ENCODE data around the gene MYMX.

Gene MYMX

DNA sequence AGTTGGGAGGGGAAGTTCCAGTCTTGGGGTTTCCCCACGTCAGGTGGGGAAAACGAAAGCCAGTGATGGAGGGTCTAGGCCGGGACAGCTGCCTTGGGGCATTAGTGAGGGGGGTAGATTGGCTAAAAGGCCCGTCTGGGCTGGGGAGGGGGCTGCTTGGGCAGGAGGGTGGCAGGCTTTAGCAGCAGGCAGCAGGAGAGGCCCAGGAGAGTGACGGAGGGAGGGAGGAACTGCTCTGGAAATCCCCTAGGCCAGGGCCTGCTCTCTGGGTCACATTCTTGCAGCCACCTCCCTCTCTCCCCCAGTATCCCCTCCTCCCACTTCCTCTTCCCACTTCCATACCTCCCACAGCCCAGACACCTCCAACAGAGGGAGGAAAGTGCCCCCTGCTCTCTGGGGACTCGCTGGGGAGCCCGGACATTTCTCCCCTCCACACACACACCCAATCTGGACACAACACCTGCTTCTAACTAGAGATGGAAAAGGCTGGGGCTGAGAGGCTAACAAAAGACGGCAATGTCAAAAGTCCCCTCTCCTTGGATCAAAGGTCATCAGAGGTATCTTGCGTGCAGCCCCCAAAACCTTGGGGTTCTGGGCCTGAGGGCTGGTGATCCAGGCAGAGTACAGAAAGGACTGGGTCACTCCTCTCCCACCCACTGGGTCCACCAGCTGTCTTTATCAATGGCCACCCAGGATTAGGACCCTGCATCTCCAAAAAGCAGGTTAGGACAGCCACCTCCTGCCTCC is 46.8 kb downstream of the MYMX start:
- H3K36me3 ChIP-seq (ENCODE audit: control insufficient read depth in 4 of 4, insufficient read depth in 4 of 4, low read length in 3 of 4): peaks cover 8 to 46% (median 30%) of the 10 kb centered on the region in 4 experiments
- H3K9me3 ChIP-seq (ENCODE audit: control extremely low read depth in 1 of 5, control insufficient read depth in 4 of 5, insufficient read depth in 2 of 5, low read depth in 1 of 5, low read length in 4 of 5): no peaks in the 10 kb centered on the region
- H3K27me3 ChIP-seq (replicated peaks in 2 of 5; ENCODE audit: control insufficient read depth in 4 of 5, insufficient read depth in 5 of 5, low read length in 4 of 5): peaks cover 0 to 3% (median 0%) of the 10 kb centered on the region in 5 experiments
- H3K27ac ChIP-seq (ENCODE audit: insufficient read depth in 1 of 2, low read depth in 1 of 2, low read length in 2 of 2, poor library complexity in 1 of 2, severe bottlenecking in 2 of 2): peak overlapping the region; percentile 86 to 92
- CTCF ChIA-PET: interaction anchor here (1.0 to 2.0 kb wide), 9 partner anchors 7 to 86 kb away, joined by 3 to 7 read pairs (median 3); partner anchors contain the start of gene AARS2
- H3K4me1 ChIP-seq (ENCODE audit: control extremely low read depth in 1 of 4, control insufficient read depth in 4 of 4, insufficient read depth in 4 of 4, low read length in 3 of 4): peaks cover 8 to 46% (median 36%) of the 10 kb centered on the region in 4 experiments
- peak in 2 of 3 donors; percentile 86 for DNase-seq
- 0% methylated on average over 4 of the region's 9 CpGs for WGBS (ENCODE audit: insufficient coverage)
- POLR2A ChIA-PET: interaction anchor here (0.7 to 3.8 kb wide), 7 partner anchors 9 to 49 kb away, joined by 3 to 40 read pairs (median 4); partner anchors contain the start of genes AARS2 and HSP90AB1
- H3K4me3 ChIP-seq (ENCODE audit: control insufficient read depth in 1 of 7, extremely low read depth in 1 of 7, insufficient read depth in 4 of 7, low read depth in 2 of 7, low read length in 6 of 7): peak overlapping the region; percentile 5 to 91 (median 85)

DNA sequence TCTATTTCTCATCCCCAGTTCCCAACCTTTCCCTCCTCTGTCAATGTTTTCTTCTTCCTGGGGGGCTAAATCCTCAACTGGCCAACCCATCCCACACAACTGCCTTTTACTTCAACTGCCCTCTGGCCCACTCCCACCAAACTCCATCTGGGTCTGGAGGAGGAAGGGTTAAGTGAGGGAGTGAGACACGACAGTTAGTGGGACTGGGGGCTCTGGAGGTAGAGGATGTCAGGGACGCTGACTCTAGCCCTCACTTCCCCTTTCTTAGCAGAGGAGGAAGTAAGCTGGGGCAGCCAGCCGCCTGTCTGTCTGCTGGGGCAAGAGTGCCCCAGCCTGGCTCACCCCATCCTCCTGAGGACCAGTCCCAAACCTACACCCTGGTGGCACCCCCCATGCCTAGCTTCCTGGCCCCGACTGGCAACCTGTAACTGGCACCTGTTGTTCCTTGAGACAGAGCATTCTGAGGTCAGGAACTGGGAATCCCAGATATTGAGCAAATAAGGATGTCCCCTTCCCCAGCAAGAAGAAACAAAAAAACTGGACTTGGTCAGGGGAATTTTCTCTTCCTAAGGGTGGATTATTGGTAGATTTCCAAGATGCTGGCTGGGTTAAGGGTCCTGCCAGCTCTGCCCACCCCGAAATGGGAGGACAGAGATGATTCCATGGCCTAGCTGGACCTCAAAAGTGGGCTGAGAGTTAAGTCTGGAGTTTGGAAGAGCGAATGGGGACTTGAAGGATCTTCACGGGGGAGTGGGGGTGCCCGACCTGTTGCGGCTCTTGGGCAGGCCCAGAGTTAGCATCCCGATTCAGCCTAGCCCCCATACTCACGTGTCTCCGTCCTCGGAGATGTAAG is 47.7 kb downstream of the MYMX start:
- no peaks in the 10 kb centered on the region for H3K9me3 ChIP-seq (ENCODE audit: control extremely low read depth in 1 of 5, control insufficient read depth in 4 of 5, insufficient read depth in 2 of 5, low read depth in 1 of 5, low read length in 4 of 5)
- 4% methylated on average over 5 of the region's 13 CpGs for WGBS (ENCODE audit: insufficient coverage)
- POLR2A ChIA-PET: interaction anchor here (0.6 to 3.8 kb wide), 8 partner anchors 10 to 49 kb away, joined by 3 to 40 read pairs (median 4); partner anchors contain the start of genes AARS2 and HSP90AB1
- peak overlapping the region; percentile 86 to 92 for H3K27ac ChIP-seq (ENCODE audit: insufficient read depth in 1 of 2, low read depth in 1 of 2, low read length in 2 of 2, poor library complexity in 1 of 2, severe bottlenecking in 2 of 2)
- peaks cover 8 to 46% (median 36%) of the 10 kb centered on the region in 4 experiments for H3K4me1 ChIP-seq (ENCODE audit: control extremely low read depth in 1 of 4, control insufficient read depth in 4 of 4, insufficient read depth in 4 of 4, low read length in 3 of 4)
- H3K4me3 ChIP-seq (ENCODE audit: control insufficient read depth in 1 of 7, extremely low read depth in 1 of 7, insufficient read depth in 4 of 7, low read depth in 2 of 7, low read length in 6 of 7): peak overlapping the region; percentile 70 to 91 (median 85)
- H3K36me3 ChIP-seq (ENCODE audit: control insufficient read depth in 4 of 4, insufficient read depth in 4 of 4, low read length in 3 of 4): peaks cover 8 to 38% (median 22%) of the 10 kb centered on the region in 4 experiments
- CTCF ChIA-PET: interaction anchor here (0.6 to 2.0 kb wide), 11 partner anchors 8 to 169 kb away, joined by 3 to 7 read pairs (median 3); partner anchors contain the start of gene AARS2
- peaks cover 2 to 12% (median 3%) of the 10 kb centered on the region in 5 experiments for H3K27me3 ChIP-seq (replicated peaks in 2 of 5; ENCODE audit: control insufficient read depth in 4 of 5, insufficient read depth in 5 of 5, low read length in 4 of 5)
- peak; percentile 77 to 95 (median 91) for DNase-seq

GRCh38 chr6:44265007-44265721 is 48.4 kb downstream of the MYMX start, which contains the start of gene NFKBIE:
TSS of gene NFKBIE (minus strand) at chr6:44265551. CDS start at chr6:44265346, 205 bp downstream.
- 0% methylated on average over 64 of the region's 72 CpGs for WGBS (ENCODE audit: insufficient coverage)

DNA sequence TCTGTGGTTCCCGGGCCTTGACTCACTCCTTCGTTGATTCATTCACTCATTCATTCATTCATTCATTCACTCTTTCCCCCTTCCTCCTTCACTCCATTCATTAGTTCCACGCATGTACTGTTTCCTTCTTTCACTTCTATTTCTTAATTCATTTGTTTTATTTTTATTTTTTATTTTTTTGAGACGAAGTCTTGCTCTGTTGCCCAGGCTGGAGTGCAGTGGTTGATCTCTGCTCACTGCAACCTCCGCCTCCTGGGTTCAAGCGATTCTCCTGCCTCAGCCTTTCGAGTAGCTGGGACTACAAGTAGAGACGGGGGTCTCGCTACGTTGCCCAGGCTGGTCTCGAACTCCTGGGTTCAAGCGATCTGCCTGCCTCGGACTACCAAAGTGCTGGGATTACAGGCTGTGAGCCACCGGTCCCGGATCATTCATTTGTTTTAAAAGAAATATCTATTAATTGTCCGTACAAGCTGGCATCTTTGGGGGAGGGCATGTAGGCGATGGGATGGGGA is 49.1 kb downstream of the MYMX start:
- ChIA-PET CTCF (interaction anchor here (1.0 to 11.0 kb wide), 6 partner anchors 9 to 72 kb away, joined by 3 to 202 read pairs (median 22); partner anchors contain the start of gene AARS2), POLR2A (interaction anchor here (2.1 to 3.8 kb wide), 2 partner anchors 12 to 19 kb away, joined by 12 to 40 read pairs; partner anchors contain the start of gene HSP90AB1)
- Histone ChIP-seq H3K27ac (ENCODE audit: insufficient read depth in 1 of 2, low read depth in 1 of 2, low read length in 2 of 2, poor library complexity in 1 of 2, severe bottlenecking in 2 of 2) (no peak overlapping the region), H3K36me3 (ENCODE audit: control insufficient read depth in 4 of 4, insufficient read depth in 4 of 4, low read length in 3 of 4) (peaks cover 2 to 24% (median 12%) of the 10 kb centered on the region in 4 experiments), H3K27me3 (replicated peaks in 2 of 5; ENCODE audit: control insufficient read depth in 4 of 5, insufficient read depth in 5 of 5, low read length in 4 of 5) (peaks cover 3 to 20% (median 10%) of the 10 kb centered on the region in 5 experiments), H3K4me3 (ENCODE audit: control insufficient read depth in 1 of 7, extremely low read depth in 1 of 7, insufficient read depth in 4 of 7, low read depth in 2 of 7, low read length in 6 of 7) (peak overlapping the region in 5 of 7 experiments; percentile 70 to 91 (median 88)), H3K4me1 (ENCODE audit: control extremely low read depth in 1 of 4, control insufficient read depth in 4 of 4, insufficient read depth in 4 of 4, low read length in 3 of 4) (peaks cover 8 to 46% (median 40%) of the 10 kb centered on the region in 4 experiments), H3K9me3 (ENCODE audit: control extremely low read depth in 1 of 5, control insufficient read depth in 4 of 5, insufficient read depth in 2 of 5, low read depth in 1 of 5, low read length in 4 of 5) (no peaks in the 10 kb centered on the region)
- WGBS (ENCODE audit: insufficient coverage): 66% methylated on average over 11 of the region's 17 CpGs
- DNase-seq: peak in 2 of 3 donors; percentile 96 to 97

More at GRCh38 chr6:44265007-44265721, 48.4 kb downstream of the MYMX start, which contains the start of gene NFKBIE:
- Histone ChIP-seq H3K9me3 (ENCODE audit: control extremely low read depth in 1 of 5, control insufficient read depth in 4 of 5, insufficient read depth in 2 of 5, low read depth in 1 of 5, low read length in 4 of 5) (no peaks in the 10 kb centered on the region), H3K27me3 (replicated peaks in 2 of 5; ENCODE audit: control insufficient read depth in 4 of 5, insufficient read depth in 5 of 5, low read length in 4 of 5) (peaks cover 3 to 20% (median 10%) of the 10 kb centered on the region in 5 experiments), H3K27ac (ENCODE audit: insufficient read depth in 1 of 2, low read depth in 1 of 2, low read length in 2 of 2, poor library complexity in 1 of 2, severe bottlenecking in 2 of 2) (peak within 1 kb of the TSS; percentile 86 to 92), H3K4me3 (ENCODE audit: control insufficient read depth in 1 of 7, extremely low read depth in 1 of 7, insufficient read depth in 4 of 7, low read depth in 2 of 7, low read length in 6 of 7) (peak within 1 kb of the TSS; percentile 70 to 91 (median 85)), H3K4me1 (ENCODE audit: control extremely low read depth in 1 of 4, control insufficient read depth in 4 of 4, insufficient read depth in 4 of 4, low read length in 3 of 4) (peaks cover 8 to 46% (median 39%) of the 10 kb centered on the region in 4 experiments), H3K36me3 (ENCODE audit: control insufficient read depth in 4 of 4, insufficient read depth in 4 of 4, low read length in 3 of 4) (peaks cover 4 to 30% (median 15%) of the 10 kb centered on the region in 4 experiments)
- POLR2A ChIA-PET: interaction anchor here (1.0 to 3.8 kb wide), 5 partner anchors 11 to 48 kb away, joined by 4 to 40 read pairs (median 5); partner anchors contain the start of genes AARS2 and HSP90AB1
- peak in 1 of 3 donors; percentile 91 for DNase-seq
- CTCF ChIA-PET: interaction anchor here (1.0 to 11.0 kb wide), 12 partner anchors 9 to 170 kb away, joined by 3 to 202 read pairs (median 4); partner anchors contain the start of gene AARS2

- CTCF ChIA-PET: interaction anchor here (0.7 to 11.0 kb wide), 13 partner anchors 10 to 79 kb away, joined by 3 to 202 read pairs (median 4); partner anchors contain the start of gene AARS2
- 87% methylated on average over 3 of the region's 3 CpGs for WGBS (ENCODE audit: insufficient coverage)
- Histone ChIP-seq H3K9me3 (ENCODE audit: control extremely low read depth in 1 of 5, control insufficient read depth in 4 of 5, insufficient read depth in 2 of 5, low read depth in 1 of 5, low read length in 4 of 5) (no peaks in the 10 kb centered on the region), H3K4me1 (ENCODE audit: control extremely low read depth in 1 of 4, control insufficient read depth in 4 of 4, insufficient read depth in 4 of 4, low read length in 3 of 4) (peaks cover 8 to 46% (median 41%) of the 10 kb centered on the region in 4 experiments), H3K27ac (ENCODE audit: insufficient read depth in 1 of 2, low read depth in 1 of 2, low read length in 2 of 2, poor library complexity in 1 of 2, severe bottlenecking in 2 of 2) (no peak overlapping the region), H3K27me3 (replicated peaks in 2 of 5; ENCODE audit: control insufficient read depth in 4 of 5, insufficient read depth in 5 of 5, low read length in 4 of 5) (peaks cover 3 to 25% (median 12%) of the 10 kb centered on the region in 5 experiments), H3K36me3 (ENCODE audit: control insufficient read depth in 4 of 4, insufficient read depth in 4 of 4, low read length in 3 of 4) (peaks cover 2 to 18% (median 9%) of the 10 kb centered on the region in 4 experiments), H3K4me3 (ENCODE audit: control insufficient read depth in 1 of 7, extremely low read depth in 1 of 7, insufficient read depth in 4 of 7, low read depth in 2 of 7, low read length in 6 of 7) (no peak overlapping the region)
- POLR2A ChIA-PET: no interaction called here
- no peak for DNase-seq
Observed at GRCh38 chr6:44266347-44266746, 49.6 kb downstream of the MYMX start.
